Fibroblast of the aortic adventitia (primary cell): Measurements from ENCODE around the gene TAPBP. TPM values are rescaled to one million over a fixed set of nuclear protein-coding genes. Genes with fewer than 3 reads are reported as not detected.
A peak's percentile ranks its signal among the peaks of the same experiment; 100 is the strongest.

ENCODE experiments used
- DNase-seq: peaks from one replicate; pipeline ENCODE4 v3.0.0-alpha.2; 2010; ENCODE audit warnings: low read depth
- H3K4me3 ChIP-seq: 2 replicates; pipeline ENCODE4 v1.5.1; 2011; ENCODE audit warnings: low read depth, mild to moderate bottlenecking, control low read depth, low read length, moderate library complexity
- CTCF ChIP-seq: IDR thresholded peaks from 2 replicates; pipeline ENCODE4 v1.5.1; 2011; ENCODE audit warnings: mild to moderate bottlenecking, low read length, control low read depth, inconsistent platforms; ENCODE audit not compliant: insufficient read depth
- total RNA-seq: library from RNA; depleted of rRNA; stranded (reverse); fragments of >200 nt; gene quantifications from 2 replicates; pipeline ENCODE4 v1.2.3, GENCODE V29; 2012; ENCODE audit warnings: low replicate concordance

The TAPBP gene
- total RNA-seq, 1 donor, result 50.2 TPM

- no peak for TF ChIP-seq CTCF
- no peak overlapping the region for H3K4me3 ChIP-seq
These were observed 9.7 kb downstream of the TAPBP start for GRCh38 chr6:33304216-33304615.

GRCh38 chr6:33301877-33302276, 12.0 kb downstream of the TAPBP start:
- no peak for DNase-seq
- no peak overlapping the region for H3K4me3 ChIP-seq
- no peak for TF ChIP-seq CTCF

More at GRCh38 chr6:33304216-33304615, 9.7 kb downstream of the TAPBP start:
- no peak for DNase-seq

GRCh38 chr6:33299237-33299944, 14.5 kb downstream of the TAPBP start:
- H3K4me3 ChIP-seq, result peak overlapping the region; percentile 75
- peak; percentile 83 for TF ChIP-seq CTCF
- peak; percentile 91 for DNase-seq

- DNase-seq, result peak; percentile 45
- peak within 1 kb of the TSS; percentile 75 for H3K4me3 ChIP-seq
- no peak for TF ChIP-seq CTCF
These were observed 15.1 kb downstream of the TAPBP start, which contains the start of gene RGL2 for GRCh38 chr6:33298773-33299236. TSS of gene RGL2 (minus strand) at chr6:33298942. CDS start at chr6:33298610, 332 bp downstream.

- peak overlapping the region; percentile 75 for H3K4me3 ChIP-seq
- no peak for TF ChIP-seq CTCF
- DNase-seq, result peak; percentile 79
These were observed 15.7 kb downstream of the TAPBP start for GRCh38 chr6:33297956-33298772.

GRCh38 chr6:33297406-33297955, 16.4 kb downstream of the TAPBP start:
- no peak for DNase-seq
- H3K4me3 ChIP-seq, result peak overlapping the region; percentile 75
- TF ChIP-seq CTCF, result no peak
